Astrocyte of the spinal cord (primary cell): ENCODE results near the gene ELMOD2.

ENCODE experiments used
- DNase-seq: peaks from one replicate; pipeline ENCODE4 v3.0.0; 2011; ENCODE audit warnings: low read depth, low spot score
- H3K4me3 ChIP-seq: 2 replicates; pipeline ENCODE4 v1.5.1; 2011; ENCODE audit warnings: low read depth, mild to moderate bottlenecking, low read length, moderate library complexity
- in situ Hi-C: cut with HindIII; loops from 2 replicates; pipeline ENCODE4 v1.10.0; 2017; ENCODE audit warnings: low sequenced_read_pairs
- TF ChIP-seq, protein P1 (sequence below): IDR thresholded peaks from 2 replicates; pipeline ENCODE4 v1.5.1; 2012; ENCODE audit warnings: low read depth, mild to moderate bottlenecking, low read length, inconsistent platforms

ELMOD2 gene

DNA sequence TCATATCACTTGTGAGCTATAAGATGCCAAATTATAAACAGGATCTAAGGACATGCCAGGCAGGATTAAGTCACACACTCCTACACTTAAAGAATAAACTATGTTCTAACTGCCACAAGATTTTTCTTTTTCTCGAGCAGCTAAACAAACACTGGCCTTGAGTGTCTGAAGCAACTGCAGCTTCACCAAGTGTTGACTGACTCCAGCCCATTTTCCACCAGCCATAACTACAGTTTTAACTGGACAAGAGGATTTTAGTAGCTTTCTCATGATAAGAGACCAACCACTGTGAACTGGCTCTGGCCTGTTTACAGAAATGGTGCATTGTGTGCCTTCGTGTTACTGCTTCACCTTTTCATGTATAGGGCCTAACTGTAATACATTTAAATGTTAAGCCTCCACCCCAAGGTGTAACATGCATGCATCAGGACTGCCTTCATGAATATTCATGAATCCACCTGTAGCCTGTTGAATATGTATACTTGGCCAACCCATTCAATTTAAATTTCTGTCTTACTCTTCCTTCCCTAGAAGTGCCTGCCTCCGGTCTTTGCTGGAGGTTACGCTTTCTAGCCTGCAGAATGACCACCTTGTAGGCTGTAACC lies 34.0 kb downstream of the ELMOD2 start:
- H3K4me3 ChIP-seq: no peak overlapping the region
- in situ Hi-C loops: no loop called here
- TF ChIP-seq, protein P1, sequence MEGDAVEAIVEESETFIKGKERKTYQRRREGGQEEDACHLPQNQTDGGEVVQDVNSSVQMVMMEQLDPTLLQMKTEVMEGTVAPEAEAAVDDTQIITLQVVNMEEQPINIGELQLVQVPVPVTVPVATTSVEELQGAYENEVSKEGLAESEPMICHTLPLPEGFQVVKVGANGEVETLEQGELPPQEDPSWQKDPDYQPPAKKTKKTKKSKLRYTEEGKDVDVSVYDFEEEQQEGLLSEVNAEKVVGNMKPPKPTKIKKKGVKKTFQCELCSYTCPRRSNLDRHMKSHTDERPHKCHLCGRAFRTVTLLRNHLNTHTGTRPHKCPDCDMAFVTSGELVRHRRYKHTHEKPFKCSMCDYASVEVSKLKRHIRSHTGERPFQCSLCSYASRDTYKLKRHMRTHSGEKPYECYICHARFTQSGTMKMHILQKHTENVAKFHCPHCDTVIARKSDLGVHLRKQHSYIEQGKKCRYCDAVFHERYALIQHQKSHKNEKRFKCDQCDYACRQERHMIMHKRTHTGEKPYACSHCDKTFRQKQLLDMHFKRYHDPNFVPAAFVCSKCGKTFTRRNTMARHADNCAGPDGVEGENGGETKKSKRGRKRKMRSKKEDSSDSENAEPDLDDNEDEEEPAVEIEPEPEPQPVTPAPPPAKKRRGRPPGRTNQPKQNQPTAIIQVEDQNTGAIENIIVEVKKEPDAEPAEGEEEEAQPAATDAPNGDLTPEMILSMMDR: no peak
- no peak for DNase-seq

DNA sequence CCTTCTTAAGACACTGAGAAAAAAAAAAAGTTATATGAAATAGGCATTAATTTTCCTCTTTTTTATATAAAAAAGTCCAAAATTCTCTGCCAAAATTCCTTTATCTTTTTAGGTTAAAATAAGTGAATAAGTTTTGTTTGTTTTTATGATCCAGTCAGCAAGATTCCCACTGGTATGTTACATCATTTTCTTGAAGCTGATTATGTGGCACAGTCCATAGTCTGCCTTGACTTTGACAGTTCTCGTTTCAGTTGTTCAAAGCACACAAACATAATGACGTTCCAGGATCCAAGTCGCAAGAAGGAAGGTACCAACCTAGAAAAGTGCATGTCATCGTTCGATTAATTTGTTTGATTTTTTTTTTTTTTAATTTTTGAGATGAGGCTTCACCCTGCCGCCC lies 35.7 kb downstream of the ELMOD2 start:
- in situ Hi-C loops: no loop called here

DNA sequence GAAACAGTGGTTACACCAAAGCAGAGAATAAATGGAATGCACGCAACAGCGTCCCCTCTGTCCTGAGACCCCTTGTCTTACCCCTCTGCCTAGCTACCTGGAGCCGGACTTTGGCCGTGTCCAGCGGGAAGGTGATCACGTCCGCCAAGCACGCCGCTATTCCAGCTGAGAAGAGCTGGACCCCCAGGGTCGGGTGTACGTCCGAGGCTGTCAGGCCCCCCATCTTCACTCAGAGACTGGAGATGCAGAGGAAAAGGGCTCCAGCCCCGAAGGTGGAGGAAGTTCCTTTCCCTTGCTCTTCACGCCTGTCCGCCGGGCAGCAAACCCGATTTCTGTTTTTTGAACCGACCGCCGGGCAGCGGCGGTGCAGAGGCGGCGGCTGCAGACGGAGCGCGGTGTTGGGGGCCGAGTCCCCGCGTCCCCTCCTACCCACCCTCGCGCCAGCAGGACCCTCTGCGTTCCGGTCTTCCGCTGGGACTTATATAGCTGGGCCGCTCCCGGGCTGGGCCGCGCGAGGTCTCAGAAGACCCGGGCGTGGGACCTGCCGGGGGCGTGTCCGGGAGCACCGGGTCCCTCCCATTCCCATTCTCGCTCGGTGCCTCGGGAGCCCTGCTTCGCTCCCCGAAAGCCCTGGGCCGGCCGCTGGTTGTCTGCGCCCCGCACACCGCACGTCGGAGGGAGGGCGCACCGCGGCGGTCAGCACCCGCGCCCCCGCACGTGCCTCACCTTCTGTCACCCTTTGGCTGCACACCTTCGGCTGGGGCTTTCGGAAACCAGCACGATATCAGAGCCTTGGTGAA lies 44.7 kb downstream of the ELMOD2 start, which contains the start of gene UCP1:
UCP1 (minus strand) TSS at position 455 of the 800 bp plus-strand sequence; CDS start at position 223, 232 bp downstream.
- TF ChIP-seq, protein P1: no peak
- peak; percentile 2 for DNase-seq
- H3K4me3 ChIP-seq: peak within 1 kb of the TSS; percentile 37
- in situ Hi-C loops: no loop called here

More for the DNA sequence above, 35.7 kb downstream of the ELMOD2 start:
- no peak for DNase-seq
- H3K4me3 ChIP-seq: no peak overlapping the region
- TF ChIP-seq, protein P1: no peak

DNA sequence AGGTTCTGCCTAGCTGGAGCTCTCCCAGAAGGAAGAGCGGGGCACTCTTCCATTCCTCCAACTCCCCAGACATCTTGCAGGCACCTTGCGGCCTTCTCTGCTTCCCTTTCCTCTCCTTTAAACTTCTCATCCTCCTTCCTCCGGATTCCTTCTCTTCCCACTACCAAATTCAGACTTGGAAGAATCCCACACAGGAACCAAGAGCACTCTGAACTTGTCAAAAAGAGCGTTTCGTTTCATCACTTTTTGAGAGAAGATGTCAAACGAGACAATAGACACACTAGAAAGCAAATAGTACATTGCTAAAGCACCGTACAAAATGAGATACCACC lies 45.3 kb downstream of the ELMOD2 start:
- DNase-seq: no peak
- TF ChIP-seq, protein P1: no peak
- no peak overlapping the region for H3K4me3 ChIP-seq
- in situ Hi-C loops: no loop called here

DNA sequence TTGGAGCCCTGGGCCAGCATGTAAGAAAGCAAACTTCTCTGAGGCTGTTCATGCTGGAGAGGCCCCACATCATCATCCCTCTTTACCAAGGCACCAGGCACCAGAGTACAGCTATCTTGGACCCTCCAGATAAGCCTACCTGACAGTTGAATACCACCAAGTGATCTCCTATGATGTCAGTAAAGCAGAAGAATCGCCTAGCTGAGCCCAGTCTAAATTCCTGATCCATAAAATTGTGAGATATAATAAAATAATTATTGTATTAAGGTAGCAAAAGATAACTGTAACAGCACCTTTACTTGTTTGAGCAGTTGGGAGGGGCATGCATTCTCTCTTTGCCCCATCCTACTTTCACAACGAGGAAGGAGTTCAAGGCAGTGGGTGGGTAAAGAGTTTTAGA lies 47.7 kb downstream of the ELMOD2 start:
- in situ Hi-C loops: no loop called here
- no peak for DNase-seq
- TF ChIP-seq, protein P1: no peak
- H3K4me3 ChIP-seq: no peak overlapping the region

DNA sequence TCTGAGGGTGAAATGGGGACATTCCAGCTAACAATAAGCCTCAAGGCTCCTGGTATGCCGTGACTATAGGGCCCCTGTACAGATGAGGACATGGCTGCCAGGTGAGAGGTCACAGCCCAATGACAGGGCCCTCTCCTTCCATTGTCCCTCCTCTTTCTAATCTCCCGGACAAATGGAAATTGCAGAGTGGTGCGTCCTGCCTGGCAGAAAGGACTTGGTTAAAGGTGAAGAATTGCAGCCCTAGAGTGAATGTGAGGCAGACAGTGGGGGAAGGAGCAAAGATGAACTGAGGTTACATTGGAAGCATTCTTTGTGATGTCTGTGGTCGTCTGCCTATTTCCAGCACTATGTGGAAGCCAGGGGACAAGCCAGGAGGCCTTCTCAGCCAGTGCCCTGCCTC lies 51.5 kb downstream of the ELMOD2 start:
- in situ Hi-C loops: no loop called here
- TF ChIP-seq, protein P1: no peak
- no peak for DNase-seq
- H3K4me3 ChIP-seq: no peak overlapping the region
